ENCODE measurements around the gene RALGDS. TPM values are rescaled to one million over a fixed set of nuclear protein-coding genes. Genes with fewer than 3 reads are reported as not detected.

The RALGDS gene
- total RNA-seq, 4 donors from 2014 or later = 53.4 to 71.1 (median 55.3) TPM

GRCh38 chr9:133067006-133067405 is 54.0 kb downstream of the RALGDS start:
- 74 to 96% methylated on average over 4 to 7 of the region's 11 CpGs for WGBS, 2 donors
- H3K9me3 ChIP-seq = no peaks in the 10 kb centered on the region
- H3K4me1 ChIP-seq = peaks cover 19 to 33% (median 28%) of the 10 kb centered on the region in 3 donors
- peaks cover 0 to 20% (median 0%) of the 10 kb centered on the region in 3 donors for H3K36me3 ChIP-seq
- H3K27me3 ChIP-seq = no peaks in the 10 kb centered on the region
- H3K27ac ChIP-seq = no peak overlapping the region
- intact Hi-C loops (cut with DNase I) = no loop called here
- no peak for DNase-seq
- H3K4me3 ChIP-seq = no peak overlapping the region
- no peak for TF ChIP-seq CTCF (IDR thresholded peaks at IDR 0.05)
- TF ChIP-seq POLR2A (IDR thresholded peaks at IDR 0.05) = no peak

- Histone ChIP-seq H3K27me3 (no peaks in the 10 kb centered on the region), H3K36me3 (peaks cover 0 to 20% (median 0%) of the 10 kb centered on the region in 3 donors), H3K27ac (no peak overlapping the region), H3K4me1 (peaks cover 20 to 38% (median 31%) of the 10 kb centered on the region in 3 donors), H3K9me3 (no peaks in the 10 kb centered on the region), H3K4me3 (no peak overlapping the region)
- 76 to 90% methylated on average over 3 to 5 of the region's 25 CpGs for whole genome bisulfite sequencing, 2 donors
- intact Hi-C loops (cut with DNase I) = no loop called here
- no peak for TF ChIP-seq POLR2A (IDR thresholded peaks at IDR 0.05)
- TF ChIP-seq CTCF (IDR thresholded peaks at IDR 0.05) = no peak
- no peak for DNase-seq
Observed at GRCh38 chr9:133066181-133066983, 54.7 kb downstream of the RALGDS start.

GRCh38 chr9:133065070-133065388 is 56.0 kb downstream of the RALGDS start:
- TF ChIP-seq POLR2A (IDR thresholded peaks at IDR 0.05) (no peak), CTCF (IDR thresholded peaks at IDR 0.05) (no peak)
- intact Hi-C loops (cut with DNase I) = no loop called here
- no peak for DNase-seq
- Histone ChIP-seq H3K9me3 (no peaks in the 10 kb centered on the region), H3K36me3 (peaks cover 0 to 13% (median 0%) of the 10 kb centered on the region in 3 donors), H3K4me1 (peaks cover 30 to 52% (median 42%) of the 10 kb centered on the region in 3 donors), H3K4me3 (no peak overlapping the region), H3K27ac (no peak overlapping the region), H3K27me3 (no peaks in the 10 kb centered on the region)
- WGBS, 2 donors = 80 to 94% methylated on average over 1 to 8 of the region's 17 CpGs

- no peak for TF ChIP-seq CTCF (IDR thresholded peaks at IDR 0.05)
- TF ChIP-seq POLR2A (IDR thresholded peaks at IDR 0.05) = no peak
- no CpG with 5 or more reads among the region's 30 CpGs for WGBS, 2 donors
- Histone ChIP-seq H3K36me3 (peaks cover 0 to 13% (median 0%) of the 10 kb centered on the region in 3 donors), H3K27me3 (no peaks in the 10 kb centered on the region), H3K9me3 (no peaks in the 10 kb centered on the region), H3K4me1 (peaks cover 34 to 57% (median 48%) of the 10 kb centered on the region in 3 donors), H3K4me3 (no peak overlapping the region), H3K27ac (peak overlapping the region in 1 of 4 donors; percentile 43)
- no peak for DNase-seq
- intact Hi-C loops (cut with DNase I) = no loop called here
Observed at GRCh38 chr9:133064241-133065069, 56.6 kb downstream of the RALGDS start.

Data from esophagus squamous epithelium (tissue), 5 donors.